Measurements from ENCODE around the gene RFX3. TPM values are rescaled to one million over a fixed set of nuclear protein-coding genes. Genes with fewer than 3 reads are reported as not detected.

RFX3 gene
- total and polyA plus RNA-seq, 2 of the 13 experiments (the other 11 are each of a cell fraction or from before 2014, with no cell fraction given): 2.7 to 5.3 TPM

DNA sequence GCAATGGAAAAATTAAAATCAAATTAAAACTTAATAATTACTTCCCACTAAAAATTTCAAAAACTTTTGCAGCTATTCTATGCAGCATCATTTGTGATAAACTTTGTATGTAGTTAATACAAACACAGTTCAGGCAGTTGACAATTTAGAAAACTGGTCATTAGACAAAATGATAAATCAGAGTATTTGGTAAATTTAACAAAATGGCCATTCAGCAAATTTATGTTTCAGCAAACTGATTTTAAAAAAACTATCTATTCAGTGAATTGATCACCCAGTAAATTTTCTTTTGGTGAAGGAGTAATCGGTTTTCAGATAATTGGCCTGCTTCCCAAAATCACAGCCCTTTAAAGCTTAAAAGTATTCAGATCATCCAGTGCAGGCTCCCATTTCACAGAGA, 116.3 kb downstream of the RFX3 start:
- intact Hi-C loops (cut with micrococcal nuclease; ENCODE audit: unreplicated experiment): no loop called here
- in situ Hi-C loops (cut with HindIII; ENCODE audit: extremely low pct_ligation_motif_present, low pct_unique_long_range_greater_than_20kb): no loop called here

DNA sequence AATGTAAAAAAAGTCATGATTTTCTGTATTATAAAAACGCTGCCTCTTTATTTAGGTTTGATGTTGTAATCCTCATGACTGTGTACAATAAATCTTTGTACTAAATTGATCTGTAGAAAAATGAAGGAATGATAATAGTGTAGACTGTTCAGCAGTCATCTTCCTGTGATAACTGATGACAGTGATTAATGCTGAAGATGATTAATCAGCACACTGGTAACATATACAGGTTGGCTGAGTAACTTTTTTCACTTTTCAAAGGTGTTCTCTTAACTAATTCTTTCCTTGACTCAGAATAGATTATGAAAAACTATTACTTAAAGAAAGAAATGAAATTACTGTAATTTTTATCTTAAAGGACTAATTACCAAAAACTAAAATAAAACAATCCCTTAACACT, 122.5 kb downstream of the RFX3 start:
- no peak overlapping the region for H3K27ac ChIP-seq (ENCODE audit: extremely low read length, insufficient read depth, low read length)
- no peaks in the 10 kb centered on the region for H3K36me3 ChIP-seq (replicated peaks in 1 of 2; ENCODE audit: control insufficient read depth in 1 of 2, insufficient read depth in 2 of 2, low read length in 2 of 2)
- intact Hi-C loops (cut with micrococcal nuclease; ENCODE audit: unreplicated experiment): no loop called here
- no peak for FAIRE-seq
- no peak overlapping the region for H2AFZ ChIP-seq (ENCODE audit: low read length)
- 82% methylated on average over 1 of the region's 1 CpG for WGBS (ENCODE audit: low lambda C conversion rate)
- no peaks in the 10 kb centered on the region for H4K20me1 ChIP-seq (ENCODE audit: insufficient read depth, low read length)
- TF ChIP-seq ZNF839 (CRISPR knock-in tag; IDR thresholded peaks at IDR 0.05; ENCODE audit: borderline replicate concordance) (no peak), BHLHE40 (IDR thresholded peaks at IDR 0.05; ENCODE audit: low read length) (no peak), NR2C2 (CRISPR knock-in tag; IDR thresholded peaks at IDR 0.05; ENCODE audit: borderline replicate concordance) (no peak), HOXA7 (CRISPR knock-in tag; IDR thresholded peaks at IDR 0.05) (no peak), ATF7-NPFF (CRISPR knock-in tag; IDR thresholded peaks at IDR 0.05; ENCODE audit: low read depth) (no peak), MEIS2 (CRISPR knock-in tag; IDR thresholded peaks at IDR 0.05) (no peak), ATM (IDR thresholded peaks at IDR 0.05; ENCODE audit: borderline replicate concordance) (no peak), KLF11 (CRISPR knock-in tag; IDR thresholded peaks at IDR 0.05) (no peak), MXD4 (CRISPR knock-in tag; IDR thresholded peaks at IDR 0.05) (no peak), ZSCAN22 (CRISPR knock-in tag; IDR thresholded peaks at IDR 0.05) (no peak), ZNF709 (CRISPR knock-in tag; IDR thresholded peaks at IDR 0.05) (no peak), EEA1 (CRISPR knock-in tag; IDR thresholded peaks at IDR 0.05; ENCODE audit: borderline replicate concordance) (no peak)
- TF ChIP-seq, protein P1, sequence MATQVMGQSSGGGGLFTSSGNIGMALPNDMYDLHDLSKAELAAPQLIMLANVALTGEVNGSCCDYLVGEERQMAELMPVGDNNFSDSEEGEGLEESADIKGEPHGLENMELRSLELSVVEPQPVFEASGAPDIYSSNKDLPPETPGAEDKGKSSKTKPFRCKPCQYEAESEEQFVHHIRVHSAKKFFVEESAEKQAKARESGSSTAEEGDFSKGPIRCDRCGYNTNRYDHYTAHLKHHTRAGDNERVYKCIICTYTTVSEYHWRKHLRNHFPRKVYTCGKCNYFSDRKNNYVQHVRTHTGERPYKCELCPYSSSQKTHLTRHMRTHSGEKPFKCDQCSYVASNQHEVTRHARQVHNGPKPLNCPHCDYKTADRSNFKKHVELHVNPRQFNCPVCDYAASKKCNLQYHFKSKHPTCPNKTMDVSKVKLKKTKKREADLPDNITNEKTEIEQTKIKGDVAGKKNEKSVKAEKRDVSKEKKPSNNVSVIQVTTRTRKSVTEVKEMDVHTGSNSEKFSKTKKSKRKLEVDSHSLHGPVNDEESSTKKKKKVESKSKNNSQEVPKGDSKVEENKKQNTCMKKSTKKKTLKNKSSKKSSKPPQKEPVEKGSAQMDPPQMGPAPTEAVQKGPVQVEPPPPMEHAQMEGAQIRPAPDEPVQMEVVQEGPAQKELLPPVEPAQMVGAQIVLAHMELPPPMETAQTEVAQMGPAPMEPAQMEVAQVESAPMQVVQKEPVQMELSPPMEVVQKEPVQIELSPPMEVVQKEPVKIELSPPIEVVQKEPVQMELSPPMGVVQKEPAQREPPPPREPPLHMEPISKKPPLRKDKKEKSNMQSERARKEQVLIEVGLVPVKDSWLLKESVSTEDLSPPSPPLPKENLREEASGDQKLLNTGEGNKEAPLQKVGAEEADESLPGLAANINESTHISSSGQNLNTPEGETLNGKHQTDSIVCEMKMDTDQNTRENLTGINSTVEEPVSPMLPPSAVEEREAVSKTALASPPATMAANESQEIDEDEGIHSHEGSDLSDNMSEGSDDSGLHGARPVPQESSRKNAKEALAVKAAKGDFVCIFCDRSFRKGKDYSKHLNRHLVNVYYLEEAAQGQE (IDR thresholded peaks at IDR 0.05; ENCODE audit: borderline replicate concordance in 1 of 2, low read depth in 1 of 2, low read length in 2 of 2): no peak
- TF ChIP-seq, protein P2, sequence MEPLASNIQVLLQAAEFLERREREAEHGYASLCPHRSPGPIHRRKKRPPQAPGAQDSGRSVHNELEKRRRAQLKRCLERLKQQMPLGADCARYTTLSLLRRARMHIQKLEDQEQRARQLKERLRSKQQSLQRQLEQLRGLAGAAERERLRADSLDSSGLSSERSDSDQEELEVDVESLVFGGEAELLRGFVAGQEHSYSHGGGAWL (CRISPR knock-in tag; IDR thresholded peaks at IDR 0.05): no peak
- no peak overlapping the region for H3K4me3 ChIP-seq (replicated peaks in 1 of 3; ENCODE audit: insufficient read depth in 1 of 3, low read depth in 2 of 3, low read length in 3 of 3)
- ChIA-PET POLR2A (no interaction called here), CTCF (ENCODE audit: low intra/inter-chr PET ratio, low total read pairs) (no interaction called here)
- ATAC-seq: no peak
- DNase-seq (ENCODE audit: low spot score): no peak
- no peaks in the 10 kb centered on the region for H3K79me2 ChIP-seq (ENCODE audit: insufficient read depth, low read length)
- H3K4me1 ChIP-seq (ENCODE audit: insufficient read depth, low read length): no peaks in the 10 kb centered on the region
- H3K9me3 ChIP-seq (ENCODE audit: low read length): no peaks in the 10 kb centered on the region
- in situ Hi-C loops (cut with HindIII; ENCODE audit: extremely low pct_ligation_motif_present, low pct_unique_long_range_greater_than_20kb): no loop called here
- H3K27me3 ChIP-seq (ENCODE audit: control insufficient read depth in 1 of 2, insufficient read depth in 2 of 2, low read length in 2 of 2): no peaks in the 10 kb centered on the region
- H3K4me2 ChIP-seq (ENCODE audit: low read depth, low read length): no peak overlapping the region
- BruUV-seq (replicated peaks): no TSS peak
- H3K9ac ChIP-seq (ENCODE audit: insufficient read depth, low read depth, low read length): no peak overlapping the region

More for the DNA sequence above, 116.3 kb downstream of the RFX3 start:
- no peaks in the 10 kb centered on the region for H3K36me3 ChIP-seq (replicated peaks in 1 of 2; ENCODE audit: control insufficient read depth in 1 of 2, insufficient read depth in 2 of 2, low read length in 2 of 2)
- H3K4me2 ChIP-seq (ENCODE audit: low read depth, low read length): no peak overlapping the region
- H4K20me1 ChIP-seq (ENCODE audit: insufficient read depth, low read length): no peaks in the 10 kb centered on the region
- WGBS (ENCODE audit: low lambda C conversion rate): 88% methylated on average over 1 of the region's 1 CpG
- no peaks in the 10 kb centered on the region for H3K79me2 ChIP-seq (ENCODE audit: insufficient read depth, low read length)
- H3K27me3 ChIP-seq (ENCODE audit: control insufficient read depth in 1 of 2, insufficient read depth in 2 of 2, low read length in 2 of 2): no peaks in the 10 kb centered on the region
- H3K9me3 ChIP-seq (ENCODE audit: low read length): no peaks in the 10 kb centered on the region
- no peaks in the 10 kb centered on the region for H3K4me1 ChIP-seq (ENCODE audit: insufficient read depth, low read length)
- BruUV-seq (replicated peaks): no TSS peak
- ChIA-PET CTCF (ENCODE audit: low intra/inter-chr PET ratio, low total read pairs) (no interaction called here), POLR2A (no interaction called here)
- H3K27ac ChIP-seq (ENCODE audit: extremely low read length, insufficient read depth, low read length): no peak overlapping the region
- H2AFZ ChIP-seq (ENCODE audit: low read length): no peak overlapping the region
- TF ChIP-seq KLF16 (CRISPR knock-in tag; IDR thresholded peaks at IDR 0.05): no peak
- peak; percentile 40 to 73; a peak in 3 of 4 replicates for TF ChIP-seq MAFK (conservative IDR thresholded peaks at IDR 0.05 in 1 of 2, IDR thresholded peaks at IDR 0.05 in 1 of 2; ENCODE audit: low read length in 2 of 2)
- TF ChIP-seq MAFF (IDR thresholded peaks at IDR 0.05; ENCODE audit: low read depth, low read length): peak; percentile 63
- TF ChIP-seq ZNF772 (CRISPR knock-in tag; IDR thresholded peaks at IDR 0.05): no peak
- ATAC-seq (no peak), DNase-seq (ENCODE audit: low spot score) (no peak), FAIRE-seq (no peak)
- no peak overlapping the region for H3K4me3 ChIP-seq (replicated peaks in 1 of 3; ENCODE audit: insufficient read depth in 1 of 3, low read depth in 2 of 3, low read length in 3 of 3)
- no peak overlapping the region for H3K9ac ChIP-seq (ENCODE audit: insufficient read depth, low read depth, low read length)

Measured in HepG2 (cell line).